Fibroblast of lung (primary cell): Measurements from ENCODE around the gene MTA1. TPM values are rescaled to one million over a fixed set of nuclear protein-coding genes. Genes with fewer than 3 reads are reported as not detected.

Experiments
- DNase-seq, 2 donors: peaks; one replicate each; pipeline versions ENCODE4 v3.0.0 to v3.0.0-alpha.2; 2010; ENCODE audit warnings: low read depth in 2 of 2
- H2AFZ ChIP-seq: 2 replicates; pipeline ENCODE4 v1.5.1; 2012; ENCODE audit warnings: low read length, control low read depth, inconsistent platforms
- H3K27ac ChIP-seq: 2 replicates; pipeline ENCODE4 v1.5.1; 2011; ENCODE audit warnings: low read length, control low read depth; ENCODE audit not compliant: insufficient read depth
- H3K27me3 ChIP-seq: 2 replicates; pipeline ENCODE4 v1.5.1; 2011; ENCODE audit warnings: mild to moderate bottlenecking, low read length; ENCODE audit not compliant: control insufficient read depth, insufficient read depth
- H3K36me3 ChIP-seq: 2 replicates; pipeline ENCODE4 v1.5.1; 2011; ENCODE audit warnings: low read length; ENCODE audit not compliant: control insufficient read depth, insufficient read depth
- H3K4me1 ChIP-seq: 2 replicates; pipeline ENCODE4 v1.5.1; 2011; ENCODE audit warnings: low read length; ENCODE audit not compliant: control insufficient read depth, insufficient read depth; ENCODE audit errors: extremely low read depth
- H3K4me2 ChIP-seq: 2 replicates; pipeline ENCODE4 v1.5.1; 2011; ENCODE audit warnings: low read length, control low read depth; ENCODE audit not compliant: insufficient read depth; ENCODE audit errors: extremely low read depth
- H3K4me3 ChIP-seq, 4 experiments: fragments of 200-600 bp in 1 of 4; sonication (generic) in 1 of 4; replicated peaks in 1 of 4; 2 replicates each; pipeline ENCODE4 v1.5.1; 2011 to 2016; ENCODE audit warnings: low read length in 4 of 4, low read depth in 3 of 4, mild to moderate bottlenecking in 3 of 4, control low read depth in 2 of 4, inconsistent platforms in 1 of 4, mixed read lengths in 1 of 4; ENCODE audit not compliant: insufficient read depth in 1 of 4; ENCODE audit errors: control extremely low read depth in 1 of 4
- H3K79me2 ChIP-seq: 2 replicates; pipeline ENCODE4 v1.5.1; 2012; ENCODE audit warnings: mild to moderate bottlenecking, low read length, inconsistent platforms; ENCODE audit not compliant: control insufficient read depth, insufficient read depth
- H3K9ac ChIP-seq: 2 replicates; pipeline ENCODE4 v1.5.1; 2011; ENCODE audit warnings: mild to moderate bottlenecking, low read length, control low read depth; ENCODE audit not compliant: insufficient read depth
- H3K9me3 ChIP-seq: 2 replicates; pipeline ENCODE4 v1.5.1; 2012; ENCODE audit warnings: low read depth, low read length; ENCODE audit not compliant: control insufficient read depth, insufficient read depth
- H4K20me1 ChIP-seq: 2 replicates; pipeline ENCODE4 v1.5.1; 2011; ENCODE audit warnings: low read length; ENCODE audit not compliant: control insufficient read depth, insufficient read depth; ENCODE audit errors: extremely low read depth
- CTCF ChIP-seq, 2 donors: IDR thresholded peaks in 1 of 2; conservative IDR thresholded peaks in 1 of 2; 1 replicate in 1 of 2; 2 replicates in 1 of 2; pipeline ENCODE4 v1.5.1; 2011 to 2012; ENCODE audit warnings: low read length in 2 of 2, control low read depth in 1 of 2, inconsistent platforms in 1 of 2, low read depth in 1 of 2, mild to moderate bottlenecking in 1 of 2
- EZH2 ChIP-seq: IDR thresholded peaks from 2 replicates; pipeline ENCODE4 v1.5.1; 2012; ENCODE audit warnings: low read length, control low read depth, mild to moderate bottlenecking; ENCODE audit errors: missing control alignments
- polyA plus RNA-seq, 2 donors: library from polyadenylated mRNA; depleted of rRNA in 1 of 2; stranded (reverse) in 1 of 2; unstranded in 1 of 2; fragments of >200 nt; gene quantifications; 2 replicates each; pipeline ENCODE4 v1.2.1, GENCODE V29; 2011 to 2012; ENCODE audit warnings: missing spikeins in 1 of 2
- total RNA-seq: library from RNA; depleted of rRNA; stranded (reverse); fragments of >200 nt; gene quantifications from 2 replicates; pipeline ENCODE4 v1.2.1, GENCODE V29; 2014

The MTA1 gene
- total and polyA plus RNA-seq, 2 donors (not counting 1 experiment from before 2014, with no cell fraction given) = 28.6 to 29.7 TPM

DNA sequence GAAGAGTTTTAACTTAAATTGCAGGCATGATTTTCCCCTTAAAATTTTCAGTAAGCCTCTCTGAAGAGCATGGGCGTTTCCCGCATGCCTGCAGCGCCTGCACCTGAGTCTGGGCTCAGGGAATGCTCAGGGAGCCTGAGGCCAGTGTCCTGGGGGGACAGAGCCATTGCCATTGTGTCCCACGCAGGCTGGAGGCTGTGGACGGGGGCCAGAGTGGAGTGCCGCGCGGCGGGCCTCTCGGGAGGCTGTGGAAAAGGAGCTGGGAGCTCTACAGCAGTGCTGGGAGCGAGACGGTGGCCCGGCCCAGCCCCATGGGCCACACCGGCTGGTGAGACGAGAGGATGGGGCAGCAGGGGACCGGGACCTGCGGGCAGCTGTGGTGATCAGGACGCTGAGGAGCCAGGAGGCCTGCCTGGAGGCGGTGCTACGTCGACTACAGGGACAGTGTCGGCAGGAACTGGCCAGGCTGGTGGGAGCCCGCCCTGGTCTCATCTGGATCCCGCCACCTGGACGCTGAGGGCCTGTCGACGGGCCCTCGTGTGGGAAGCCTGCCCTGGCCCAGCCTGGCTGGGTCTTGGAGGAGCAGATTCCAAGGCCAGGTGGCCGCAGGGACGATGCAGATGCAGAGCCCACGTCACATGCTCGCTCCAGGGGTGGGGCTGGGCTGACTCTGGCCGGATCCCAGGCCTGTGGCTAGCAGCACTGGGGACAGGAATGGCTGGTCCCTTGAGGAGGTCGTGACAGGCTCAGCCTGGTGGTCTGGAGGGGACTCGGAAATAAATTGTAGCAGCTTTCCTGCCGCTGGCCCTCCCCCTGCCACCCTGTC, 79.0 kb downstream of the MTA1 start:
- H4K20me1 ChIP-seq = no peaks in the 10 kb centered on the region
- no peaks in the 10 kb centered on the region for H3K36me3 ChIP-seq
- no peaks in the 10 kb centered on the region for H3K27me3 ChIP-seq
- no peaks in the 10 kb centered on the region for H3K4me1 ChIP-seq
- H3K79me2 ChIP-seq = no peaks in the 10 kb centered on the region
- H3K9me3 ChIP-seq = no peaks in the 10 kb centered on the region
- DNase-seq = no peak
- no peak overlapping the region for H2AFZ ChIP-seq
- no peak overlapping the region for H3K4me2 ChIP-seq
- H3K9ac ChIP-seq = no peak overlapping the region
- H3K4me3 ChIP-seq = no peak overlapping the region
- no peak overlapping the region for H3K27ac ChIP-seq
- TF ChIP-seq CTCF (conservative IDR thresholded peaks at IDR 0.05 in 1 of 2, IDR thresholded peaks at IDR 0.05 in 1 of 2; ENCODE audit: low read depth in 1 of 2, low read length in 2 of 2) = no peak
- no peak for TF ChIP-seq EZH2

DNA sequence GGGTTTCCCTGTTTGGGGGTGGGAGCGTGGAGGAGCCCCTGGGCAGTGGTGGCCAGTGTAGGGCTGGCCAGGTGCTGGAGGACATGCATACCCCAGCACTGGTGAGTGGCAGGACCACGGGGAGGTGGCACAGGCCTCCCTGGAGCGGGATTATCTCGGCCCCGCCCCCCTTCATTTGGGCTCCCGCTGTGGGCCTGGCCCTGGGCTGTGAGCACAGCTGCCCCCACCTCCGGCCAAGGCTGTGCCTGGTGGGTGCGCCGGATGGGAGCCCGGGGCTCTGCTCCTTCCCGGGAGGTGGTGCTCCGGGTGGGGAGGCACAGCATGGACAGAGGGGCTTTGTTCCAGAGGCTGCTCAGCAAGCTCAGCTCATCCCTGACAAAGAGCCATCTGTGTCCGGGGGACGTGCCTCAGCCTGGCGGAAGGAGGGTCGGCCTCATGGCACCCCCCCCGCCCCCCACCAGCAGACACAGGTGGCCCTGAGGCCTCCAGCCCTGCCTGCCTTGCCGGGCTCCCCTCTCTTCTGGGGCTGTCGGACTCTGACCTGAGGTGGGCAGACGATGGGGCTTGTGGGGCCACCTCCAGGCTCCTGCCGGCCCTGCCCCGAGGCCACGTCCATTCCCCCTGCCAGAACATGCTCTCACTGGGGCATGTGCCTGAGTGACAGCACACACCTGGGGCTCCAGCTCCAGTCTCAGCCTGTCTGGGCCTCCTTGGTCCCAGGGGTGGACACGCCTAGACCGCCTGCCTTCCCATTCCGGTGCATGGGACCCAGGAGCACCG, 79.8 kb downstream of the MTA1 start:
- H3K9ac ChIP-seq = no peak overlapping the region

More for the DNA sequence above, 79.8 kb downstream of the MTA1 start:
- no peaks in the 10 kb centered on the region for H3K36me3 ChIP-seq
- no peak overlapping the region for H3K27ac ChIP-seq
- no peaks in the 10 kb centered on the region for H3K9me3 ChIP-seq
- no peaks in the 10 kb centered on the region for H3K79me2 ChIP-seq
- no peaks in the 10 kb centered on the region for H4K20me1 ChIP-seq
- H3K4me3 ChIP-seq = no peak overlapping the region
- DNase-seq = no peak
- TF ChIP-seq CTCF (conservative IDR thresholded peaks at IDR 0.05 in 1 of 2, IDR thresholded peaks at IDR 0.05 in 1 of 2; ENCODE audit: low read depth in 1 of 2, low read length in 2 of 2) (no peak), EZH2 (no peak)
- no peaks in the 10 kb centered on the region for H3K27me3 ChIP-seq
- no peak overlapping the region for H2AFZ ChIP-seq
- H3K4me1 ChIP-seq = no peaks in the 10 kb centered on the region
- H3K4me2 ChIP-seq = no peak overlapping the region
